ENCODE measurements around the gene NINJ2.
"Not testable (repeated sequence)": the region's sequence is repeated elsewhere in the genome, so short reads cannot be mapped to it uniquely, and the experiment has no call there.

NINJ2 gene

GRCh38 chr12:663293-663871 is at the start of gene NINJ2:
Gene NINJ2 (minus strand): TSS chr12:663445. CDS start chr12:663360, 85 bp downstream.
- no peak for DNase-seq (ENCODE audit: low read depth in 1 of 2, low spot score in 1 of 2)

- no peak for DNase-seq (ENCODE audit: low read depth in 1 of 2, low spot score in 1 of 2)
These were observed 49.1 kb upstream of the NINJ2 start for GRCh38 chr12:712172-712863.

GRCh38 chr12:709455-710020 is 46.3 kb upstream of the NINJ2 start:
- no peak for DNase-seq (ENCODE audit: low read depth in 1 of 2, low spot score in 1 of 2)

- not testable (repeated sequence) for DNase-seq (ENCODE audit: low read depth in 1 of 2, low spot score in 1 of 2)
These were observed 44.8 kb upstream of the NINJ2 start for GRCh38 chr12:708084-708483.

- DNase-seq (ENCODE audit: low read depth in 1 of 2, low spot score in 1 of 2), result no peak
These were observed 41.4 kb upstream of the NINJ2 start for GRCh38 chr12:704516-705242.

- DNase-seq (ENCODE audit: low read depth in 1 of 2, low spot score in 1 of 2), result no peak
These were observed 38.8 kb upstream of the NINJ2 start for GRCh38 chr12:701896-702539.

- no peak for DNase-seq (ENCODE audit: low read depth in 1 of 2, low spot score in 1 of 2)
These were observed 36.8 kb upstream of the NINJ2 start for GRCh38 chr12:700016-700415.

GRCh38 chr12:698222-698621 is 35.0 kb upstream of the NINJ2 start:
- DNase-seq (ENCODE audit: low read depth in 1 of 2, low spot score in 1 of 2), result not testable (repeated sequence)

- no peak for DNase-seq (ENCODE audit: low read depth in 1 of 2, low spot score in 1 of 2)
These were observed 34.2 kb upstream of the NINJ2 start for GRCh38 chr12:697481-697880.

GRCh38 chr12:694734-695503 is 31.7 kb upstream of the NINJ2 start:
- no peak for DNase-seq (ENCODE audit: low read depth in 1 of 2, low spot score in 1 of 2)

GRCh38 chr12:693934-694533 is 30.8 kb upstream of the NINJ2 start:
- no peak for DNase-seq (ENCODE audit: low read depth in 1 of 2, low spot score in 1 of 2)

- no peak for DNase-seq (ENCODE audit: low read depth in 1 of 2, low spot score in 1 of 2)
These were observed 29.0 kb upstream of the NINJ2 start for GRCh38 chr12:692274-692673.

GRCh38 chr12:690466-690865 is 27.2 kb upstream of the NINJ2 start:
- no peak for DNase-seq (ENCODE audit: low read depth in 1 of 2, low spot score in 1 of 2)

- DNase-seq (ENCODE audit: low read depth in 1 of 2, low spot score in 1 of 2), result peak; percentile 39 to 73
These were observed 22.1 kb upstream of the NINJ2 start for GRCh38 chr12:685388-685787.

- DNase-seq (ENCODE audit: low read depth in 1 of 2, low spot score in 1 of 2), result no peak
These were observed 21.2 kb upstream of the NINJ2 start for GRCh38 chr12:684416-684815.

- no peak for DNase-seq (ENCODE audit: low read depth in 1 of 2, low spot score in 1 of 2)
These were observed 18.5 kb upstream of the NINJ2 start for GRCh38 chr12:681568-682256.

- DNase-seq (ENCODE audit: low read depth in 1 of 2, low spot score in 1 of 2), result no peak
These were observed 15.8 kb upstream of the NINJ2 start for GRCh38 chr12:678747-679712.

- no peak for DNase-seq (ENCODE audit: low read depth in 1 of 2, low spot score in 1 of 2)
These were observed 12.3 kb upstream of the NINJ2 start for GRCh38 chr12:675562-675961.

Measured in activated CD4-positive, alpha-beta T cell treated with anti-CD3 and anti-CD28 coated beads, Interleukin-2, amount 50 U/mL, for 24 hours (primary cell).